HCT116 (cell line): ENCODE data around the gene FAM168B. TPM values are rescaled to one million over a fixed set of nuclear protein-coding genes. Genes with fewer than 3 reads are reported as not detected.

Experiments used
- ATAC-seq: fragments of 200-7000 bp; cut with Tn5 transposase; 2 replicates; pipeline ENCODE4 v1.9.1; 2020; ENCODE audit warnings: mild to moderate bottlenecking, moderate library complexity
- BruUV-seq: library from RNA; stranded (reverse); fragments of 400-500 nt; replicated peaks from 2 replicates; lab custom pipeline; 2021; lab: Mats Ljungman, UMichigan
- CTCF ChIA-PET: fragments of 300-600 bp; sonication (Branson Sonifier 250); formaldehyde crosslinking; loops from one replicate; lab custom pipeline; 2021; ENCODE audit warnings: antibody characterized with exemption; lab: Charles Lee
- POLR2A ChIA-PET: fragments of 300-600, 350-600 bp; sonication (Branson Sonifier 250); formaldehyde crosslinking; loops from one replicate; lab custom pipeline; 2021; ENCODE audit warnings: antibody characterized with exemption; lab: Charles Lee
- RAD21 ChIA-PET, 2 experiments: fragments of 300-600 bp; sonication (Branson Sonifier 250); formaldehyde crosslinking; loops; one replicate each; lab custom pipeline; 2023; ENCODE audit warnings: low total read pairs in 2 of 2; ENCODE audit not compliant: uncharacterized antibody in 2 of 2, unreplicated experiment in 2 of 2, low non-redundant PET in 1 of 2; lab: Charles Lee
- DNase-seq: peaks from one replicate; pipeline ENCODE4 v3.0.0-alpha.2; 2010; ENCODE audit warnings: low read depth, low spot score
- H2AFZ ChIP-seq: fragments of 200-600 bp; shearing (Covaris generic), sonication (generic); 2 replicates; pipeline ENCODE4 v1.6.1; 2017; ENCODE audit warnings: low read depth, mixed run types, mixed read lengths, antibody characterized with exemption, low read length; ENCODE audit not compliant: poor library complexity, severe bottlenecking
- H3K27ac ChIP-seq: 2 replicates; pipeline ENCODE4 v1.5.1; 2012; ENCODE audit warnings: low read depth, low read length
- H3K27me3 ChIP-seq: fragments of 200-600 bp; sonication (generic); 2 replicates; pipeline ENCODE4 v1.6.1; 2016; ENCODE audit warnings: mixed run types, low read length, mixed read lengths; ENCODE audit not compliant: insufficient read depth
- H3K36me3 ChIP-seq, 2 experiments: fragments of 200-500 bp in 1 of 2; fragments of 200-600 bp in 1 of 2; sonication (Bioruptor generic) in 1 of 2; sonication (generic) in 1 of 2; 2 replicates each; pipeline versions ENCODE4 v1.5.1 to v1.6.1; 2014 to 2016; ENCODE audit warnings: low read length in 2 of 2, inconsistent platforms in 1 of 2, mixed read lengths in 1 of 2, mixed run types in 1 of 2; ENCODE audit not compliant: insufficient read depth in 2 of 2, control insufficient read depth in 1 of 2
- H3K4me1 ChIP-seq, 2 experiments: fragments of 200-600 bp in 1 of 2; sonication (generic) in 1 of 2; 2 replicates each; pipeline versions ENCODE4 v1.5.1 to v1.6.1; 2012 to 2017; ENCODE audit warnings: low read length in 2 of 2, inconsistent platforms in 1 of 2, mild to moderate bottlenecking in 1 of 2, mixed read lengths in 1 of 2, mixed run types in 1 of 2, moderate library complexity in 1 of 2; ENCODE audit not compliant: insufficient read depth in 2 of 2, control insufficient read depth in 1 of 2
- H3K4me2 ChIP-seq: fragments of 200-600 bp; sonication (generic); 2 replicates; pipeline ENCODE4 v1.6.1; 2017; ENCODE audit warnings: mixed run types, low read length, mixed read lengths
- H3K4me3 ChIP-seq, 2 experiments: fragments of 200-600 bp in 1 of 2; sonication (generic) in 1 of 2; replicated peaks in 1 of 2; 2 replicates each; pipeline ENCODE4 v1.5.1; 2011 to 2016; ENCODE audit warnings: low read length in 2 of 2, control low read depth in 1 of 2, low read depth in 1 of 2, mild to moderate bottlenecking in 1 of 2, mixed read lengths in 1 of 2, mixed run types in 1 of 2
- H3K79me2 ChIP-seq: fragments of 200-600 bp; sonication (generic); 2 replicates; pipeline ENCODE4 v1.6.1; 2017; ENCODE audit warnings: mild to moderate bottlenecking, mixed run types, low read length, moderate library complexity, mixed read lengths; ENCODE audit not compliant: insufficient read depth
- H3K9ac ChIP-seq: fragments of 200-600 bp; sonication (generic); 2 replicates; pipeline ENCODE4 v1.6.1; 2016; ENCODE audit warnings: low read length, mixed read lengths
- H3K9me2 ChIP-seq: fragments of 200-600 bp; sonication (generic), shearing (Covaris generic); 2 replicates; pipeline ENCODE4 v1.6.1; 2017; ENCODE audit warnings: mixed run types, mild to moderate bottlenecking, moderate library complexity; ENCODE audit not compliant: insufficient read depth
- H3K9me3 ChIP-seq, 2 experiments: fragments of 200-500 bp in 1 of 2; fragments of 200-600 bp in 1 of 2; sonication (Bioruptor generic) in 1 of 2; sonication (generic) in 1 of 2; 2 replicates each; pipeline ENCODE4 v1.6.1; 2014 to 2017; ENCODE audit warnings: low read length in 2 of 2, mixed read lengths in 2 of 2, inconsistent platforms in 1 of 2, low read depth in 1 of 2, mild to moderate bottlenecking in 1 of 2, mixed run types in 1 of 2, moderate library complexity in 1 of 2; ENCODE audit not compliant: control insufficient read depth in 1 of 2, insufficient read depth in 1 of 2
- H4K20me1 ChIP-seq: fragments of 200-600 bp; sonication (generic), shearing (Covaris generic); 2 replicates; pipeline ENCODE4 v1.6.1; 2017; ENCODE audit warnings: mixed run types, mild to moderate bottlenecking, moderate library complexity; ENCODE audit not compliant: insufficient read depth
- ATF3 ChIP-seq: IDR thresholded peaks from 2 replicates; pipeline ENCODE4 v1.6.1; 2012
- CBX3 ChIP-seq: IDR thresholded peaks from 2 replicates; pipeline ENCODE4 v1.6.1; 2012; ENCODE audit warnings: low read depth
- CEBPB ChIP-seq: IDR thresholded peaks from 2 replicates; pipeline ENCODE4 v1.6.1; 2012; ENCODE audit warnings: low read depth
- EGR1 ChIP-seq: IDR thresholded peaks from 2 replicates; pipeline ENCODE4 v1.6.1; 2012; ENCODE audit warnings: low read depth
- EZH2 ChIP-seq: fragments of 200-600 bp; sonication (generic); IDR thresholded peaks from 2 replicates; pipeline ENCODE4 v1.6.1; 2017; ENCODE audit warnings: antibody characterized with exemption, mixed run types
- EZH2phosphoT487 ChIP-seq: fragments of 200-600 bp; IDR thresholded peaks from 2 replicates; pipeline ENCODE4 v1.6.1; 2018; ENCODE audit warnings: antibody characterized with exemption, borderline replicate concordance
- JUND ChIP-seq: IDR thresholded peaks from 2 replicates; pipeline ENCODE4 v1.6.1; 2012
- POLR2A ChIP-seq: IDR thresholded peaks from 2 replicates; pipeline ENCODE4 v1.7.0; 2011; ENCODE audit warnings: borderline replicate concordance; ENCODE audit not compliant: insufficient read depth, insufficient read length; ENCODE audit errors: extremely low read depth
- POLR2AphosphoS5 ChIP-seq: IDR thresholded peaks from 2 replicates; pipeline ENCODE4 v1.6.1; 2011; ENCODE audit warnings: mild to moderate bottlenecking, low read depth, low read length, moderate library complexity
- RAD21 ChIP-seq: IDR thresholded peaks from 2 replicates; pipeline ENCODE4 v1.6.1; 2012; ENCODE audit warnings: low read depth, mild to moderate bottlenecking
- SIN3A ChIP-seq: IDR thresholded peaks from 2 replicates; pipeline ENCODE4 v1.6.1; 2012; ENCODE audit warnings: low read depth
- SP1 ChIP-seq: IDR thresholded peaks from 2 replicates; pipeline ENCODE4 v1.6.1; 2012; ENCODE audit warnings: low read depth
- SRF ChIP-seq: IDR thresholded peaks from 2 replicates; pipeline ENCODE4 v1.6.1; 2012; ENCODE audit warnings: low read depth
- TCF7L2 ChIP-seq: IDR thresholded peaks from 2 replicates; pipeline ENCODE4 v1.7.0; 2011; ENCODE audit warnings: borderline replicate concordance, inconsistent platforms; ENCODE audit not compliant: insufficient read depth, insufficient read length; ENCODE audit errors: extremely low read depth
- YY1 ChIP-seq: IDR thresholded peaks from 2 replicates; pipeline ENCODE4 v1.6.1; 2011; ENCODE audit warnings: low read length, low read depth, moderate library complexity, mild to moderate bottlenecking; ENCODE audit not compliant: insufficient replicate concordance; ENCODE audit errors: extremely low read depth
- ZBTB33 ChIP-seq: IDR thresholded peaks from 2 replicates; pipeline ENCODE4 v1.6.1; 2011; ENCODE audit warnings: mild to moderate bottlenecking, low read length, moderate library complexity; ENCODE audit not compliant: insufficient replicate concordance; ENCODE audit errors: extremely low read depth
- ZFX ChIP-seq: fragments of 450-650 bp; IDR thresholded peaks from 2 replicates; pipeline ENCODE4 v1.6.1; 2017
- ZNF274 ChIP-seq: fragments of 200-500 bp; sonication (Bioruptor generic); IDR thresholded peaks from 2 replicates; pipeline ENCODE4 v1.6.1; 2014; ENCODE audit warnings: mild to moderate bottlenecking, low read depth, low read length, inconsistent platforms
- intact Hi-C: fragments of 100-400 bp; cut with micrococcal nuclease; formaldehyde crosslinking; loops from 2 replicates; pipeline ENCODE4 v1.10.0; 2022
- total RNA-seq: library from RNA; stranded (reverse); gene quantifications from one replicate; pipeline ENCODE4 v1.2.1, GENCODE V29; 2021; ENCODE audit not compliant: unreplicated experiment
- TF ChIP-seq, protein P1 (sequence below), 3 experiments: fragments of 200-600 bp in 1 of 3; sonication (generic) in 1 of 3; IDR thresholded peaks in 2 of 3; conservative IDR thresholded peaks in 1 of 3; 2 replicates each; pipeline ENCODE4 v1.5.1; 2012 to 2017; ENCODE audit warnings: low read depth in 2 of 3, low read length in 2 of 3, antibody characterized with exemption in 1 of 3, borderline replicate concordance in 1 of 3, control low read depth in 1 of 3, mild to moderate bottlenecking in 1 of 3, mixed read lengths in 1 of 3, mixed run types in 1 of 3, moderate library complexity in 1 of 3; ENCODE audit not compliant: insufficient read depth in 1 of 3

FAM168B gene
- total RNA-seq, 1 experiment from 2014 or later, result 94.5 TPM

DNA sequence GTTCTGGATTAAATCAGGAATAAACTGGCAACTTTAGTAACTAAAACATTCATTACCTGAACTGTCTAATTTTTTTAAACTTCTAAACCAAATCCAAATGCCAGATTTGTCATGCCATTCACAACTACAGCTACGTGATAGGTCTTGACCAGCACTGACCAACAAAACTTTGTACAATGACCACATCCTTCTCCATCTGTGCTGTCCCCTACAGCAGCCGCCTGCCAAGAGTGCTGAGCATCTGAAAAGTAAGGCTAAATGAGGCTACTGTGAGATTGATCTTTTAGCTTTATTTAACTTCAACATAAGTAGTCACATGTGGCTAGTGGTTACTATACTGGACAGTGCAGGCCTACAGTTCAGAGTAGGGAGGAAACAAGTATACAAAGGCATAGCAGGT lies 7.6 kb downstream of the FAM168B start:
- DNase-seq, result no peak
- no peak for ATAC-seq
- no peak overlapping the region for H3K4me2 ChIP-seq
- H3K9ac ChIP-seq, result no peak overlapping the region
- RAD21 ChIA-PET, result no interaction called here
- no peak overlapping the region for H3K4me3 ChIP-seq
- H3K9me2 ChIP-seq, result no peaks in the 10 kb centered on the region
- POLR2A ChIA-PET, result no interaction called here
- no peaks in the 10 kb centered on the region for H3K27me3 ChIP-seq
- intact Hi-C loops, result no loop called here
- H3K79me2 ChIP-seq, result peaks cover 99% of the 10 kb centered on the region
- H2AFZ ChIP-seq, result no peak overlapping the region
- CTCF ChIA-PET, result interaction anchor here (1.0 kb wide), 1 partner anchor 19 kb away, joined by 3 read pairs; the partner anchor contains the start of gene PLEKHB2
- no peak overlapping the region for H3K27ac ChIP-seq
- TF ChIP-seq POLR2AphosphoS5 (no peak), CBX3 (no peak), TCF7L2 (no peak), SIN3A (no peak)
- TF ChIP-seq, protein P1, sequence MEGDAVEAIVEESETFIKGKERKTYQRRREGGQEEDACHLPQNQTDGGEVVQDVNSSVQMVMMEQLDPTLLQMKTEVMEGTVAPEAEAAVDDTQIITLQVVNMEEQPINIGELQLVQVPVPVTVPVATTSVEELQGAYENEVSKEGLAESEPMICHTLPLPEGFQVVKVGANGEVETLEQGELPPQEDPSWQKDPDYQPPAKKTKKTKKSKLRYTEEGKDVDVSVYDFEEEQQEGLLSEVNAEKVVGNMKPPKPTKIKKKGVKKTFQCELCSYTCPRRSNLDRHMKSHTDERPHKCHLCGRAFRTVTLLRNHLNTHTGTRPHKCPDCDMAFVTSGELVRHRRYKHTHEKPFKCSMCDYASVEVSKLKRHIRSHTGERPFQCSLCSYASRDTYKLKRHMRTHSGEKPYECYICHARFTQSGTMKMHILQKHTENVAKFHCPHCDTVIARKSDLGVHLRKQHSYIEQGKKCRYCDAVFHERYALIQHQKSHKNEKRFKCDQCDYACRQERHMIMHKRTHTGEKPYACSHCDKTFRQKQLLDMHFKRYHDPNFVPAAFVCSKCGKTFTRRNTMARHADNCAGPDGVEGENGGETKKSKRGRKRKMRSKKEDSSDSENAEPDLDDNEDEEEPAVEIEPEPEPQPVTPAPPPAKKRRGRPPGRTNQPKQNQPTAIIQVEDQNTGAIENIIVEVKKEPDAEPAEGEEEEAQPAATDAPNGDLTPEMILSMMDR (IDR thresholded peaks at IDR 0.05 in 2 of 3, conservative IDR thresholded peaks at IDR 0.05 in 1 of 3; ENCODE audit: borderline replicate concordance in 1 of 3, insufficient read depth in 1 of 3, low read depth in 2 of 3, low read length in 2 of 3), result no peak
- TSS peak; percentile 1 for BruUV-seq
- no peaks in the 10 kb centered on the region for H3K4me1 ChIP-seq
- H3K36me3 ChIP-seq, result peaks cover 32 to 49% of the 10 kb centered on the region in 2 experiments
- H3K9me3 ChIP-seq, result no peaks in the 10 kb centered on the region
- H4K20me1 ChIP-seq, result peaks cover 26% of the 10 kb centered on the region

- Histone ChIP-seq H3K4me1 (no peaks in the 10 kb centered on the region), H4K20me1 (peaks cover 29% of the 10 kb centered on the region), H3K36me3 (peaks cover 46% of the 10 kb centered on the region in 2 experiments), H3K9me2 (no peaks in the 10 kb centered on the region), H3K4me2 (no peak overlapping the region), H3K9ac (no peak overlapping the region), H3K79me2 (peaks cover 100% of the 10 kb centered on the region), H3K27me3 (no peaks in the 10 kb centered on the region), H3K4me3 (no peak overlapping the region), H2AFZ (no peak overlapping the region), H3K27ac (no peak overlapping the region), H3K9me3 (no peaks in the 10 kb centered on the region)
- ATAC-seq (no peak), DNase-seq (no peak)
- intact Hi-C loops, result no loop called here
- ChIA-PET CTCF (no interaction called here), RAD21 (no interaction called here), POLR2A (no interaction called here)
- BruUV-seq, result TSS peak; percentile 18
- TF ChIP-seq CEBPB (no peak), SP1 (no peak), ATF3 (no peak), EZH2phosphoT487 (no peak), POLR2A (no peak), POLR2AphosphoS5 (no peak), YY1 (no peak), ZNF274 (no peak), EGR1 (no peak), ZBTB33 (no peak), EZH2 (no peak), TCF7L2 (no peak), SRF (no peak), JUND (no peak), ZFX (no peak), RAD21 (no peak)
Observed at GRCh38 chr2:131081190-131081589, 12.1 kb downstream of the FAM168B start.
